NT2/D1 (cell line): ENCODE results near the gene VSIG10L.
A peak's percentile ranks its signal among the peaks of the same experiment; 100 is the strongest.

Experiments
- DNase-seq: peaks from one replicate; pipeline ENCODE4 v3.0.0-alpha.2; 2011; ENCODE audit warnings: low read depth, low spot score
- H3K27me3 ChIP-seq: 2 replicates; pipeline ENCODE4 v1.6.0; 2011; ENCODE audit warnings: mild to moderate bottlenecking; ENCODE audit not compliant: insufficient read length, insufficient read depth
- H3K36me3 ChIP-seq: 2 replicates; pipeline ENCODE4 v1.6.1; 2011; ENCODE audit warnings: mild to moderate bottlenecking, low read length, mixed read lengths; ENCODE audit not compliant: insufficient read depth, insufficient read length
- H3K4me1 ChIP-seq: 2 replicates; pipeline ENCODE4 v1.5.1; 2011; ENCODE audit not compliant: insufficient read depth, insufficient read length
- H3K4me3 ChIP-seq: 2 replicates; pipeline ENCODE4 v1.5.1; 2011; ENCODE audit warnings: low read depth; ENCODE audit not compliant: insufficient read length
- H3K9ac ChIP-seq: 2 replicates; pipeline ENCODE4 v1.6.0; 2011; ENCODE audit warnings: low read depth; ENCODE audit not compliant: insufficient read length
- H3K9me3 ChIP-seq: 2 replicates; pipeline ENCODE4 v1.5.1; 2011; ENCODE audit warnings: mild to moderate bottlenecking, low read length; ENCODE audit not compliant: insufficient read depth
- SUZ12 ChIP-seq: IDR thresholded peaks from 2 replicates; pipeline ENCODE4 v1.6.1; 2011; ENCODE audit not compliant: insufficient read length, insufficient read depth; ENCODE audit errors: extremely low read depth
- YY1 ChIP-seq: IDR thresholded peaks from 2 replicates; pipeline ENCODE4 v1.6.1; 2011; ENCODE audit not compliant: insufficient read length, insufficient read depth
- ZNF274 ChIP-seq: IDR thresholded peaks from 2 replicates; pipeline ENCODE4 v1.6.1; 2011; ENCODE audit warnings: mild to moderate bottlenecking, low read depth, low read length

The VSIG10L gene

DNA sequence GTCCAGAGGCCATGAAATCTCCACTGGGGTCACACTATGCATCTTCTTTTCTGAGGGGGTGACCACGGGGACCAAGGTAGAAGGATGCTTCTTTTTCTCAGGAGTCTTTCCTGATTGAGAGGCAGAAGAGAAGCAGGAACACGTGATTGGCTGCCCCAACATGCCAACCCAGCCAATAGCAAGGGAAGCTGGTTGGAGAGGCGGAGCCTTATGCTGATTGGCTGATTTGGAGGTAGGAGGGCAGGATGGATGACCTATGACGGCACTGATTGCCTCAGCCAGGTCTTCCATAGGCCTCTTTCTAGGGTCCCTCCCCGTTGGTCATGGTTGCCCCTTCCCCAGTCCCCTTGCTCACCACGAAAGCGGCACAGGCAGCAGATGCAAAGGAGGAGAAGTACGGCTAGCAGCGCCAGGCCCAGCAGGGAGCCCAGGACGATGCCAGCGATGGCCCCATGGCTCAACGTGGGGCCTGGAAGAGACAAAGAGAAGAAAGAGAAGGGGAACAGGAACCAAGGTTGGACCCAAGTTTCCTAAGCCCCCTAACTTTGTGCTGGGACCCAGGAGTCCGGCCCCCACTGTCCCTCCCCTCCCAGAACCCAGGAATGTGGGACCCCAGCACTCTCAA is 8.0 kb downstream of the VSIG10L start:
- Histone ChIP-seq H3K4me1 (no peaks in the 10 kb centered on the region), H3K4me3 (no peak overlapping the region), H3K27me3 (no peaks in the 10 kb centered on the region), H3K9me3 (peaks cover 4% of the 10 kb centered on the region; the same call in 1 of the 2 replicates), H3K36me3 (peaks cover 18% of the 10 kb centered on the region), H3K9ac (no peak overlapping the region)
- DNase-seq = no peak
- TF ChIP-seq SUZ12 (no peak), YY1 (no peak), ZNF274 (no peak)

DNA sequence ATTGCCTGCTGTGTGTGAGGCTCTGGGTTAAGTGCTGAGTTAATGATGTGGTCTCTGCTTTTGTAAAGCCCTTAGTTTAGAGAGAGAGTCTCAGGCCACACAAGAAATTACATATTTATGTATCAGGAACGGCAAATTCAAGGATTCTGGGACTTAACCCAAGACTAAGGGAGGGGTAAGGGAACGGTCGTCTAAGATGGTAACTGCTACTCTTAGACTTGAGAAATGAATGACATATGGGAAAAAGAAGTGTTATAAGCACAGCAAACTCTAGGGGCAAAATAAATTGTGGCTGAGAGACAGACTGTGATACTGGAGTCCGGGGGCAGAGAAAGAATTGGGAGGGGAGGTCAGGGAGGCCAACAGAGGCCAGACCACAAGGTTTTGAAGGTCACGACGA is 10.2 kb downstream of the VSIG10L start:
- Histone ChIP-seq H3K27me3 (no peaks in the 10 kb centered on the region), H3K9ac (no peak overlapping the region), H3K36me3 (peaks cover 15% of the 10 kb centered on the region), H3K9me3 (peaks cover 4% of the 10 kb centered on the region; the same call in 1 of the 2 replicates), H3K4me1 (peaks cover 3% of the 10 kb centered on the region), H3K4me3 (no peak overlapping the region)
- no peak for DNase-seq
- TF ChIP-seq YY1 (no peak), SUZ12 (no peak), ZNF274 (no peak)

DNA sequence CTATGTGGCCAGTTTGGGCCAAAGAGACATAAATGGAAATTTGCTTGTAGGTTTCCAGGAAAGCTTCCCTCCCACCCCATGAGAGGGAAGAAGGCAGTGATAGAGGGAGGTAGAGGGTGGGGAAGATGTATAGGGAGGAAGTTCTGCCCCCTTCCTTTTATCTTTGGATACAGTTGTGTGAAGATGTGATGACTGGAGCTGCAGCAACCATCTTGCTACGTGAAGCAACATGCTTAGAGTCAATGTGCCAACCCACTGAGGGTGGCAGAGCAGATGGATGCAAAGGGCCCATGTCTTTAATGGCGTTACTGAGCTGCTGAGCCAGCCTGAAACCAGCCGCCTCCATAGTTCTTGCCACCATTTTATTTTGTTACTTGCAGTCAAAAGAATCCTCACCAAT is 10.7 kb downstream of the VSIG10L start:
- H3K4me3 ChIP-seq = no peak overlapping the region
- no peak for DNase-seq
- peaks cover 4% of the 10 kb centered on the region; the same call in 1 of the 2 replicates for H3K9me3 ChIP-seq
- peaks cover 15% of the 10 kb centered on the region for H3K36me3 ChIP-seq
- TF ChIP-seq ZNF274 (no peak), SUZ12 (no peak), YY1 (no peak)
- H3K9ac ChIP-seq = no peak overlapping the region
- no peaks in the 10 kb centered on the region for H3K27me3 ChIP-seq
- H3K4me1 ChIP-seq = peaks cover 3% of the 10 kb centered on the region

DNA sequence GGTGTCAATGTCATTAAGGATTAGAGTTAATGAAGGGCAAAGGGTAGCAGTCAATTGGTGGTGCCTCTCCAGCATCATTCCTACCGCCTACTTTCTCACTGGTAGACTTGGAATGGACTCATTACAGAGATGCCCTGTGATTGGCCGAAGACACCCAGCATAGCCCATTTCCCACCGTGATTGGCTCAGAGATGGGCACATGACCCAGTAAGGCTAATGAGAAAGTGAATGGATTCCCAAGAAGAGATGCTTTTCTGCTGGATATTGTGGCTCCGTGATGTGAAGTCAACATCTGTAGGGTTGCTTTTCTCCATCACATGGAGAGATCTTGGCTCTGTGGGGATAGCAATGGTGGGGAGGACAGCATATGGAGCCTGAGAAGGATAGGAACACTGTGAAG is 11.6 kb downstream of the VSIG10L start:
- no peak for DNase-seq
- Histone ChIP-seq H3K4me3 (no peak overlapping the region), H3K9me3 (peaks cover 4% of the 10 kb centered on the region; the same call in 1 of the 2 replicates), H3K27me3 (no peaks in the 10 kb centered on the region), H3K9ac (no peak overlapping the region), H3K36me3 (peaks cover 15% of the 10 kb centered on the region), H3K4me1 (peaks cover 3% of the 10 kb centered on the region)
- TF ChIP-seq YY1 (no peak), ZNF274 (no peak), SUZ12 (no peak)

DNA sequence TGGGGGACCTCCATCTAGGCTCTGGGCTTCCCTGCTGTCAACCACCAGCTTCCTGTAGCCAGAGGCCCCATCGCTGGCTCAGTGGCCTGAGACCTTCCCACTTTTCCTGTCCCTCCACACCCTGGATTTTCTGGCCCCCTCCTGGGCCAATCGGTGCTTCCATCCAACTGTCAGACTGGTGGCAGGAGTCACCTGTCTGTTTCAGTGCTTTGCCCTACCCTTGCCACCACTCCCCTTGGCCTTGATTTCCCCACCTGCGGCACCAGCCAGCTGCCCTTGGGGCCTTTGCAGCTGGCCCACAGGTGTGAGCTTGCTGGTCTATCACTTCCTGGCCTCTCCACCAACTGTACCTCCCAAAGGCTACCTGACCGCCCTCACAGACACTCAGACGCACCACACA is 12.5 kb downstream of the VSIG10L start:
- H3K4me3 ChIP-seq = no peak overlapping the region
- TF ChIP-seq YY1 (no peak), SUZ12 (no peak), ZNF274 (no peak)
- DNase-seq = no peak
- H3K4me1 ChIP-seq = peaks cover 3% of the 10 kb centered on the region
- no peaks in the 10 kb centered on the region for H3K27me3 ChIP-seq
- H3K9me3 ChIP-seq = peaks cover 4% of the 10 kb centered on the region; the same call in 1 of the 2 replicates
- peaks cover 15% of the 10 kb centered on the region for H3K36me3 ChIP-seq
- no peak overlapping the region for H3K9ac ChIP-seq

DNA sequence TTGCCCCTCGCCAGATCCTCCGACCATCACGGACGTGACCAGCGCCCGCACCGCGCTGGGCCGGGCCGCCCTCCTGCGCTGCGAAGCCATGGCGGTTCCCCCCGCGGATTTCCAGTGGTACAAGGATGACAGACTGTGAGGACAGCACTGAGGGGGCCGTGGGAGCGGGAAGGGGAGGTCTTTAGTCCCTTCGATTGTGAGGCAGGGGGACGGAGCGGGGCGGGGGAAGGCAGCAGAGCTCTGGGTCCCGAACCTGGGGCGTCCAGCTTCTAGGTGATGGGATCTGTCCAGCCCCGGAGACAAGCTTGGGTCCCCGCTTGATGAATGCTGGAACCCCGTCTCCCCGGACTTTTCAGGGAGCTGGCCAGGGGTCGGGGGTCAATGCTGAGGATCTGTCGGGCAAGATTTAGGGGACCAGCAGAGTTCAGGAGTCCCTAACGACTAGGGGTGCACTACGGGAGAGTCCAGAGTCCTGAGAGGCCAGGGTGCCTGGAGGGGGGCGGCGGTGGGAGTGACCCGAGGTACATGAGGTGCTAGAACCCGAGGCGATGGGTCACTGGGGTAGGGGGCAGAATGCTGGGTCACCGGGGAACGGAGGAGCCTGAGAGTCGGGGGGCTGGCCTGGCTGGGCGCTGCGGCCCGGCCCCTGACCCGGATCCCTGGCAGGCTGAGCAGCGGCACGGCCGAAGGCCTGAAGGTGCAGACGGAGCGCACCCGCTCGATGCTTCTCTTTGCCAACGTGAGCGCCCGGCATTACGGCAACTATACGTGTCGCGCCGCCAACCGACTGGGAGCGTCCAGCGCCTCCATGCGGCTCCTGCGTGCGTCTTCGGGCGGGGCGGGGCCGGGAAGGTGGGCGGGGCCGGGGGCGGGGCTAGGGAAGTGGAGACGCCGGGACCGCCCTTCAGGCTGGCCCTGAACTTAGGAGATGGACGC is 14.6 kb downstream of the VSIG10L start:
- DNase-seq = peak; percentile 48
- peaks cover 3% of the 10 kb centered on the region for H3K4me1 ChIP-seq
- H3K27me3 ChIP-seq = no peaks in the 10 kb centered on the region
- H3K4me3 ChIP-seq = peak overlapping the region; percentile 4
- peaks cover 18% of the 10 kb centered on the region for H3K36me3 ChIP-seq
- no peak for TF ChIP-seq SUZ12
- no peak for TF ChIP-seq ZNF274
- no peak for TF ChIP-seq YY1
- H3K9ac ChIP-seq = peak overlapping the region; percentile 77
- H3K9me3 ChIP-seq = peaks cover 4% of the 10 kb centered on the region; the same call in 1 of the 2 replicates

DNA sequence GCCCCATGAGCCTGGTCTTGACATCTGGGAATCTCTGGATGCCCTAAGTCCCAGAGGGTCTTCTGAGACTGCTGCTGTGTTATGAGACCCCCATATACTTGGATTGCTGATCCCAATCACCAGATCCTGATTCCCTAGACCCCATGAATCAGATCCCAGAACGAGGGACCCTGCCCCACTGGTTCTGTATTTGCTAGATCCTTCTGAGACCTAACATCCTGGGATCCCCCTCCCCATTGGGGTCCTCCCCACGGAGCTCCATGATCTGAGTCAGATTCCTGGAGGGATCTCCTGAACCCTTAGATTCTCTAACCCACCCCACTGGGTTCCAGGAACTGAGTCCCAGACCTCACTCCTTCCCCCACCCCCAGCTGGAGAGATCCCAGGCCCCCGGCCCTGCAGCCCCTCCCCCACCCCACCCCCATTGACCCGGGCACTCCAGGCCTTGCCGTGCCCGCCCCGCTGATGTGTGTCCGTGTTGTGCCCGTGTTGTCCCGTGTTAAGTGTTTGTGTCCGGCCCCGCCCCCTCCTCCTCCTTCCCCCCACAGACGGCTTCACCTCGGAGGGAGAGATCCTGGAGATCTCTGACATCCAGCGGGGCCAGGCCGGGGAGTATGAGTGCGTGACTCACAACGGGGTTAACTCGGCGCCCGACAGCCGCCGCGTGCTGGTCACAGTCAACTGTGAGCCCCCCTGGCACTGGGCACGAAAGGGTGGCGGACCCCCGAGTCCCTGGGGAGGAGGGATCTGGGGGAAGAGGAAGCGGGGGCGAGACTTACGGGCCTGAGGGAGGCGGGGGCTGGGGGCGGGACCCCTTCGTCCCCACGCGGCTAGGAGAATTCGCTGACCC is 15.5 kb downstream of the VSIG10L start:
- Histone ChIP-seq H3K9ac (no peak overlapping the region), H3K27me3 (no peaks in the 10 kb centered on the region), H3K4me1 (peaks cover 3% of the 10 kb centered on the region), H3K9me3 (peaks cover 4% of the 10 kb centered on the region; the same call in 1 of the 2 replicates), H3K36me3 (peaks cover 11% of the 10 kb centered on the region), H3K4me3 (no peak overlapping the region)
- DNase-seq = no peak
- no peak for TF ChIP-seq SUZ12
- TF ChIP-seq YY1 = no peak
- no peak for TF ChIP-seq ZNF274
